Putamen (tissue), 1 donor: ENCODE measurements around the gene KCNT2.
"Not testable (repeated sequence)": the region's sequence is repeated elsewhere in the genome, so short reads cannot be mapped to it uniquely, and the experiment has no call there.

Source experiments
- DNase-seq: peaks from one replicate; pipeline ENCODE4 v3.0.0-alpha.2; 2016; ENCODE audit warnings: low spot score

The KCNT2 gene

DNA sequence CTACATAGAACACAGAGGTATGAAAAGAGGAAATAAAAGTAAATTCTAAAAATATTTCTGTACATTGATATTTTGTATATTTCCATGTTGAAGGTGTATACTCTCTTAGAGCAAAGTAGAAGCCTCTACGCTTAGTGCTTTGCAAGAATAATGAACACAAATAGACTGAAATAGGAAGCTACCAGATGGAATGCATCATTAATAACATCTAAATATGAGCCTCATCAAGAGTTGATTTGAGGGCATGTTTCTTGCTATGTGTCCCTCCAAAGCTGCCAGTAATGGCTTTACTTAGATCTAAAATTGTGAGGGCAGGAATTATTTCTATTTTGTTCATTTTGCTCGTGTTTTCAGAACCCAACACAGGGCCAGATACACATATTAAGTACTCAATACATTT is 94.4 kb downstream of the KCNT2 start:
- DNase-seq: no peak

DNA sequence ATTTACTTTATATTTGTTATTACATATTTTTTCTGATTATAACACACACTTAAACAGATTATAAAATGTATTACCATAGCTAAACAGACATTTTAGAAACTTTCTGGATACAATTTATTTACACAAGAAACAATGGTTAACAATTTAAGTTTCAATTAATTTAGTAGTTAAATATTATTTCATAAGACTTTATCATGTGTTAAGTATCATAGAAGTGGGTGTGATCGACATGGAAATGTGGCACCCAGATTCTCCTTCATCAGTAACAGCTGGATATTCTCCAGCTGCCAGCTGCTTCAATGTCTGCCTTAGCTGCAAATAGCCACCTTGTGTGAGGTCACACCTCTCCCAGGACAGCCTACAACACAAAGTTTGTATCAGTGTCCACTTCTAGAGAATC is 97.8 kb downstream of the KCNT2 start:
- no peak for DNase-seq

DNA sequence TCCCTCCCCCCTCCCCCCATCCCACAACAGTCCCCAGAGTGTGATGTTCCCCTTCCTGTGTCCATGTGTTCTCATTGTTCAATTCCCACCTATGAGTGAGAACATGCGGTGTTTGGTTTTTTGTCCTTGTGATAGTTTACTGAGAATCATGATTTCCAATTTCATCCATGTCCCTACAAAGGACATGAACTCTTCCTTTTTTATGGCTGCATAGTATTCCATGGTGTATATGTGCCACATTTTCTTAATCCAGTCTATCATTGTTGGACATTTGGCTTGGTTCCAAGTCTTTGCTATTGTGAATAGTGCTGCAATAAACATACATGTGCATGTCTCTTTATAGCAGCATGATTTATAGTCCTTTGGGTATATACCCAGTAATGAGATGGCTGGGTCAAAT is 104.0 kb downstream of the KCNT2 start:
- DNase-seq: not testable (repeated sequence)

DNA sequence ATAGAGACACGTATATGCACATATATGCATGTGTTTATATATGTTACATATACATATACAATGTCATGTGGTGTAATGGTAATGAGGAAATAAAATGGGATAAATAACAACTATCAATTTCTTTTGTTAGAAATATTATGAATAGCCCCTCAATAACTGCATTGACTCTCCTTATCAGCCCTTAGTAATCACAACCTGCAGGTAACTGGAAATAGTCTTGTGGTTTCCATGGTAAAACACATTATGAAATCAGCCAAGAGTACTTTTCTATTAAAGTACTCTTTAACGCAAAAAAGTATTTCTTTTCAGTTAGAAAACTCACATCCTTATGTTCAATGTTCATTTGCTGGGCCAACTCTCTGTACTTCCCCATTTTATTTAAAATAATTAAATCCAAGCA is 105.8 kb downstream of the KCNT2 start:
- DNase-seq: no peak

DNA sequence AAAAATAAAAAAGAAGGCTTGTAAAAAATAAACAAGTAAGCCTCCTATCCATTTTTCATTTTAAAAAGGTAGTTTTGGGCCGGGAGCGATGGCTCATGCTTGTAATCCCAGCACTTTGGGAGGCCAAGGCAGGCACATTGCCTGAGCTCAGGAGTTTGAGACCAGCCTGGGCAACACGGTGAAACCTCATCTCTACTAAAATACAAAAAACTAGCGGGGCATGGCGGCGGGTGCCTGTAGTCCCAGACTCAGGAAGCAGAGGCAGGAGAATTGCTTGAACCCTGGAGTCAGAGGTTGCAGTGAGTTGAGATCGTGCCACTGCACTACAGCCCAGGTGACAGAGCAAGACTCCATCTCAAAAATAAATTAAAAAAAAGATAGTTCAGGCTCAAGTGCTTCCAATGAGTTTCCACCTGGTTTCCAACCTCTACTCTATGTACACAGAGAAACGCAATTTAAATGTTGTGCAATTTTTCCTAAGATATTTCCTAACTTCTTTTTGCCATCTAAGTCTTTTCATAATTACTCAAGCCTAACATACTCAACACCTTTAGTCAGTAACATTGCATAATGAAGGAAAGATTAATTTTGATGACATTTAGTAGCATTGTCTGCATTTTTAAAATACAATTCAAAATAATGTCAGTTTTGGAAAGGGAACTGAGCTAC is 106.3 kb downstream of the KCNT2 start:
- no peak for DNase-seq

DNA sequence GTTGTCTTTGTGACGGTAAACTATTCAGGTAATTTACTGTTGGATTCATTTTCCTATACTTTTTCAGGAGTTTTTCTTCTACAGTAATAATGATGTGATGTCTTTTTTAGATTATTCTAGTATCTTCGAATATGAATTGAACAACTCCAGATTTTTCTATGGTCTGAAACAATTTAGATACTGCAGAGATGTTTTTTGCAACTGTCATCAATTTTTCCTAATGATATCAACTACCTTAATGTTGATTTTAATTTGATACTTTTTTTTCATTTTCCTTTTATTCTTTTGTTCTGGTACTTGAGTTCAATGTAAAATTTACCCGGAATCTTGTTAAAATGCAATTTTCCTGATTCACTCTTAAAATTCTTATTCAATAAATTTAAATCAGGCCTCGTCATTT is 110.4 kb downstream of the KCNT2 start:
- DNase-seq: no peak

DNA sequence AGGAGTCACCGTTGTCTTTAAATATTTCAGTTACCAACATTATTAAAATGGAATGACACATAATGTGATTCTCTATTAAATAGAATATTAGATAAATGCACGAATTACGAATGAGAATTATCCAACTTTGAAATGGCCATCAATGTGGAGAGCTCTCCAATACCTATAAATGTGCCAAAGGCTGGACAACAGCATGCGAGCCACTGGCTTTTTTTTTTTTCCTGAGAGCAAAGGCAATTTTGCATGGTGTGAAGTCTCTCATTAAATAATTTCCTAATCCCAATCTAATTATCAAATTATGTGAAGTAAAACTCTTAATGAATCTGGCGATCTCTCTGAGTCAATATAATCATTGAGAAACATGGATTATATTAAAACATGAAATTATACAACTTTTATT is 113.5 kb downstream of the KCNT2 start:
- DNase-seq: no peak

DNA sequence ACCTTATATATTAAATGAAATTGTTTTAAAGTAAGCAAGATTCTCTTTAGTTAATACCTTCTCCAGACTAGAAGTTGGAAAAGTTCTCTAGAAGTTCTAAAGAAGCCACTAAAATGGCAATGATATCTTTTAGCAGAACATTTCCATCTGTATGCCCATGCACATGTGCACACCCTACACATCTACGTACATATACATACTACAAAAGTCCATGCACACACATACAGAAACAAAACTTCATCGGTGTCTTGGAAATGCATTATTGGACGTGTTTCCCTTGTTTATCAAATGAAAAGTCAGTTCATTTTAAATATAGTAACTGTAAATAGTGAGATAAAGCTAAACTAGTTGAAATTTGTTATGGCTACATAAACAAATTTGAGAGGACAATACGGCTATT is 114.4 kb downstream of the KCNT2 start:
- no peak for DNase-seq

DNA sequence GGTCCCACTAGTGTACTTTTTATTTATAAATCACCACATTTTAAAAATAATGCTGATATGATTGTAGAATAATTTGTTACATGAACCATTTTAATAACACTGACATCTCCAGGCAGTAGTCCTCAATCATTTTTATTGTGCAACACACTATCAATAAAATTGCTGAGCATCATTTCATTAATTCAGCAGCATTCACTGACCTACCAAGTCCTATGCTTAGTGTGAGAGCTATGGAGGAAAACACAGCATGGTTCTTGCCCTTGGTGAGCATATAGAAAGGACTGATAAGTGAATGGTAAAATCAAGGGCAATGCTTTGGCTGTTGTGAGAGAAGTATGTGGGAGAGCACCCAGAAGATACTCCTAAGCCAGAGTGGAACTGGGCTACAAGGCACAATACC is 119.7 kb downstream of the KCNT2 start:
- no peak for DNase-seq

DNA sequence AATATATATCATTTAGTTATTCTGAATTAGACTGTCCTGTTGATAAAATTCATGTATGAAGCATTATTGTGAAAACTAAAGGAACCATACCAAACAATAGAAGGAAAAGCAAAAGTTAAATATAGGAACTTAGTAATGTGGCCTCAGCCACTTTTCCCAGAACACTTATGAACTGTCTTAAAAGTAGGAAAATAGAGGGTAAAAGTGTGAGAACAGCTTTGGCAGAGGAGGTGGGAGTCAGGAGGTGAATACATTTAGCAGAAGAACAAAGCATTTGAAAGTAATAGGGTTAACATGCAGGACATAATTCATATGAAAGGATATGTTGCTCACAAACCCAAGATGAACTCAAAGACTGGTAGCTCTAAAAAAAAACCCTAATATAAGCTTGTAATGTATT is 121.9 kb downstream of the KCNT2 start:
- DNase-seq: no peak

DNA sequence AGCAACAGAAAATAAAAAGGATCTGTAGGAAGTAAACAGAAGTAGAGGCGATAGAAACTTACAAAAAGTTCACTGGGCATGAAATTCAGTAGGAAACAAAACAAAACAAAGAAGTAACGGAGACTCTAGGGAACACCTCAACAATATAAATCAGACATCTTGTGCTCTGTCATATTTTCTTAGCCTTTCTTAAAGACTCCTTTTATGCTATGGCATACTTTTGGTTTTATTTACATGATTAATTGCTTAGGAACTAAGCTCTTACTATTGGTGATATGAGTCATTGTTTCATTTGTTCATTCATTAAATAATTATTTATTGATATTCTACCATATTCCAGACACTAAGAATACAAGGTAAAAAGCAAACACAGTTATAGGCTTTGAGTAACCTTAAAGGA is 126.6 kb downstream of the KCNT2 start:
- no peak for DNase-seq

DNA sequence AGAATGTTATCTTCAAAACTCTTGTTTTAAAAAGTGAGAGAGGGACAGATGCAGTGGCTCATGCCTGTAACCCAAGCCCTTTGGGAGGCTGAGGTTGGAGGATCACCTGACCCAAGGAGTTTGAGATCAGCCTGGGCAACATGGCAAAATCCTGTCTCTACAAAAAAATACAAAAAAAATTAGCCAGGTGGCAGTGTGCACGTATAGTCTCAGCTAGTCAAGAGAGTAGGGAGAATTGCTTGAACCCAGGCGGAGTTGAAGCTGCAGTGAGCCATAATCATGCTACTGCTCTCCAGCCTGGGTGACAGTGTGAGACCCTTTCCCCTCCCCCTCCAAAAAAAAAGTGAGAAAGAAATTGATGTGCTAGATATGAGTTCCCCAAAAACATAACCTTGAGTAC is 131.0 kb downstream of the KCNT2 start:
- DNase-seq: no peak

DNA sequence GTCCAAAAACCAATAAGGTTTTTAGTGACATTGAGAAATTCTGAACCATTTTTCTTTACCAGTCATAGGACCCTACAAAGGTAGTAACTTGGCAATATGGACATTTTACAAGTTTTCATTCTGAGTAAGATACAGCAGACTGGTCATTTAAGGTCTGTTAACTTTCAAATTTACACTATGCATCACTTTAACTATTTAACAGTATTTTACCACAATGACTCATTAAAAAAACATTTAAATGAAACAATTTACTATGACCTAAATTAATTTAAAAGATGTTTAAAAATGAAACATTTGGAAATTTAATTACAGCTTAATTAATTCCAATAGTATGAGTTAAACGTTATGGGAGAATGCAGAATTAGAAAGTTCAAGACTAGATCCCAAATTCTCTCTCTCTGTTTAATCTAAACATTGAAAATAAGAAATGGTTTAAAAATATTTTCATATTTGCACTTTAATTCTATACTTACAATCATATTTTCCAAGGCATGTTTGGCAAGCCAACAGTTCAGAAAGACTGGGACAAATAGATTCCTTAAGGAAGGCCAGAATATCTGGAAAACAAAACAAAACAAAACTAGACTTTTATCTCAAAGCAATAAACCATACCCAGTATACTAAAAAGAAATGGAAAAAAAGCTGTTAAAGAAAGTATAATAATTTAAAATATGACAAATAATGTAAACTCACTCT is 140.9 kb downstream of the KCNT2 start:
- DNase-seq: no peak

DNA sequence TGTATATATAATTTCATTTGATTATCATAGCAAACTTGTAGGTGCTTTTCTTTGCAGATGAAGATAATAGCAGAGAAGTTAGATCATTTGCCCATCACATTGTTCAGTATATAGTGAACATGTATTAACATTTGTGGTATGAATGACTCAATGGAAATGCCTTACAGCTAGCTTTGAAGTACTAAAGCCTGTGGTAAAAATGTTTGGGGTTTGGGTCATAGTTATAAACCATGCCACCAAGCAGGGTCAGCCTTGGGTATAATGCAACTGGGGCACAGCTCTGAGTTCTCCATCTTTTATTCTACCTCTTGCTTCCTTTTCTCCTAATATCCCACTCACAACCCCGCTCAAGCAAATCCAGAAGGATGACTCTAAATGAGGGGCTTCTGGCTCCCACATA is 141.6 kb downstream of the KCNT2 start:
- no peak for DNase-seq

DNA sequence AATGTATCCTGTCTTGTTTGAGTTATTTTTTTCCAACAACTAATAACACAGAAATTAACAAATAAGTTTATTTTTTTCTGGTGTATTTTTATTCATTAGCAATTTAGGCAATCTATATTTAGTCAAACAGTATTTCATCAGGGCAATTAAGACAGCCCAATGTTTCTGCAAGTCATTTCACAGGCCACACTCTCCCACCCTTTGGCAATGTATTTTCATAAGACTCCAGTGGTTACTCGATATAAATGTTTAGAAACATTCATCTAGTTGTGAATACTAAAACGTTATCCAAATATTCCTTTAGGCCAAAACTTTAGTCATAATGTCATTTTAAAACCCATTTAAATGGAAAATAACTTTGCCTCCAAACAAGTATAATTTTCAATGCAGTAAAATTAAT is 142.1 kb downstream of the KCNT2 start:
- DNase-seq: no peak

DNA sequence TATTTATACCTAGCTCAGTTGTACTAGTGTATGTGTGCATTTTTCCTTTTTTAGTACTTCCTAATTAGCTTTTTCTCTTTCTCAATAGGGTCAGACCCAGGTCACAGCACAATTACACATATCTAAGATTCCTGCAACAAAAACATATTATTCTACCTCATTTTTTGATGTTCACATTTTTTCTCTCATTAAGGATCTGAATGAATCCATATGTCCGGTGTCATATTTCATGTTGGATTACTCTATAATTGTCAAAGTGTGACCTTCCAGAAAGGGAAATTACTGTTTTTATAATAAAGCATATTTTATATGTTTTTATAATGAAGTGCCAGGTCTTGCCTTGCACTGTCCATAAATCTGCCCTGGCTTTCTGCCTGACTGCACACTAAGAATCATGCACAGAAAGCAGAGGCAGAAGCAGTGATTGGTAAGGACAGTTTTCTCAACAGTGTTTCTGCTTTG is 143.7 kb downstream of the KCNT2 start:
- DNase-seq: no peak

DNA sequence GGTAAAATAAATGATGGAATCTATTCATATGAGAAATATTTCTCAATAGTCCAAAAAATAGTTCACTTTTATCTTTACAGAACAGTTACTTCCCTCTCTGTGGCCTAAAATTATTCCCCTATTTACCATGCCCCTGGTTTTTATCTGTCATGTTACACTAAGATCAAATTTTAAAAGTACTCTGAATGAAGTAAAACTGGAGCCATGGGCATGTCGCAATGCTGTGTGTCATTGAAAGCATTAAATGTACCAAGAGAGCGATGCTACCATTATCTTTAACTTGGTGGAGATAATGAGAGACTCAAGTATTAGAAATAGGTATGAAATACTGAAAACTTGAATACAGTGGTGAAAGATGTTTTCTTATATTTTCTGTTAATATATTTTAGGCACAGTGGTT is 146.2 kb downstream of the KCNT2 start:
- DNase-seq: no peak

DNA sequence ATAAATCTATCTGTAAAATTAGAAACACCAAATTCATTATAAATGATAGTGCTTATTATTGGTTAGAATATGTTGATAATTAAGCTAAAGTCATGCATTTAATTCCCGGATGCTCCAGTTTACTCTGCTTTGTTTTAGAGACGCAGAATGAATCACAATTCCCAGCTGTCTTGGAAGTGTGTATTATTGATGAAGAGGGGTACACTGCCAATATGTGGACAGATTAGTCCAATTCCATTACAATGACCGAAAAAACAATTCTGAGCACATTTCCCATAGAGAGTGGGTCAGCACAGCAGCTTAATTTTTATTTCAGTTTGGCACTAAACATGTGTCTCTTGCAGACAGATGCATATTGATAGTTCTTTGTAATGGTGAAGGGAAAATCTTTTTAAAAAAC is 146.7 kb downstream of the KCNT2 start:
- no peak for DNase-seq

DNA sequence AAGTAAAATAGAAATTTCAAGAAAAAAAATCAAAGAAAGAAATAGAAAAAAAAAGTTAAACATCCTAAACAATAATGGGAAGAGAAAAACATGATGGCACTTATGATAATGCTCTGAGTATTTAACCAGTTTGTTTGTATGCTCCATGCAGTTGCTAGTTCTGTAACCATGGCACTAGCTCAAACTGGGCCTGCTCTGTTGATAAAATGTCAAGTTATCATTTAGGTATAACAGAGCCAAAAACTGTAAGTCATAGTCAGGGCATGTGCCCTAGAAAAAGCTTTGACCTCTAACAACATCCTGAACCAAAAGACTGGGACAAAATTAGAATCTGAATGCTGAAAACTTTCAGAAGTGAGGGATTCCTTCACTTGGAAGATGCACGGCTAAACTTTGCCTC is 148.9 kb downstream of the KCNT2 start:
- no peak for DNase-seq

DNA sequence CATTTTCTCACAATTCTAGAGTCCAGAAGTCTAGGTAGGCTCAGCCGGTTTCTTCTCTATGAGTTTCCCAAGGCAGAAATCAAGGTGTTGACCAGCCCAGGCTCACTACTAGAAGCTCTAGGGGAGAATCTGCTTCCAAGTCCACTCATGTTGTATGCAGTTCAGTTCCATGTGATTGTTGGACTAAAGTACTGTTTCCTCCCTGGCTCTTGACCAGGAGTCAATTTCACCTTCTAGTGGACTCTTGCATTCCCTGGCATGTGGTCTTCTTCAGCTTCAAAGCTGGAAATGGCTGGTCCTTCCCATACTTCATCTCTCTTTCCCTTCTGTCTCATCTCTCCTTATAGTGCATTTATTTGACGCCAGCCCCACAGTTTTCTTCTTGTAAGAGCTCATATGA is 153.4 kb downstream of the KCNT2 start:
- DNase-seq: no peak

DNA sequence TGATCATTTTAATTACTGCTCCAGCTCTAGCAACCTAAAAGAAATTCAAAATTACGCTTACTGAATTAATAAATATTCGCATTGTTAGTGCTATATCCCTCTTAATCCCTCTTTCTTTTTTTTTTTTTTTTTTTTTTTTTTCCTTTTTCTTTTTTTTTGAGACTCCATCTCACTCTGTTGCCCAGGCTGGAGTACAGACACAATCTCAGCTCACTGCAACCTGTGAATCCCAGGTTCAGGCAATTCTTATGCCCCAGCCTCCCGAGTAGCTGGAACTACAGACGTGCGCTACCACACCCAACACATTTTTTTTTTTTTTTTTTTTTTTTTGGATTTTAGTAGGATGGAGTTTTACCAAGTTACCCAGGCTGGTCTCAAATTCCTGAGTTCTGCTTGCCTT is 157.1 kb downstream of the KCNT2 start:
- DNase-seq: no peak

DNA sequence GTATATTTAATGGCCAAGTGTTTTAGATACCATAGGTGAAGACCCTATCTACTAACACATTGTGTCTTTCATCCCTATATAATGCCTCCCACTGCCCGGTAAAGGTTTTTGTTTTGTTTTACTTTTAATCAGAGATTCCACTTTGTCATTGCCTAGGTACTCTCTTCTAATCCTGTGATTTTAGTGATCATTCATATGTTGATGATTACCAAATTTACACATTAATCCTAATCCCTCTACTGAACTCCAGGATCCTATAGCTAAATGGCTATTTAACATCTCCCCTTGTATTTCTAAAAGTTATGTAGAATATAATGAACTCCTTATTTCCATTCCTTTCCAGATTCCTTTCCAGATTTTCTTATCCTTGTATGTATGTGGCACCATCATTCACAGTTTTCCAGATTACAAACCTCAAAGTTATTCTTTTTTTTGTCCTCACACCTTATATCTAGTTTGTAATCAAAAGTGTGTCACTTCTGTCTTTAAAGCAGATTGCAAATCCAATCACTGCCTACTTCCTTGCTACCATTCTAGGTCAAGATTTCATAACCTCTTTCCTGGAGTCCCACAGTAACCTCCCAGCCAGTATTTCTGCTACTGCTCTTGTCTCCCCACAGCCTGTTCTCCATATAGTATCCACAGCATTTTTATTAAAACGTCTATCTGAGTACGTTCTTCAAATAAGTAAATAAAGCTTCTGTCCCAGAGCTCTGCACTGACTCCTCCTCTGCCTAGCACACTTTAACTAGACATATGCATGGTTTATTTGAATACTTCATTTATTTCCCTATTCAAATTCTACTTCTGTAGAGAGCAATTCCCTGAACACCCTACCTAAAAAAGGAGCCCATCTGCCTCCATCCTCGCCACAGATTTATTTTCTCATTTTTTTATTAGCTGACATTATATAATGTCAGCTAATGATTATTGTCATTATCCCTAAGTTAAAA is 157.8 kb downstream of the KCNT2 start:
- no peak for DNase-seq

DNA sequence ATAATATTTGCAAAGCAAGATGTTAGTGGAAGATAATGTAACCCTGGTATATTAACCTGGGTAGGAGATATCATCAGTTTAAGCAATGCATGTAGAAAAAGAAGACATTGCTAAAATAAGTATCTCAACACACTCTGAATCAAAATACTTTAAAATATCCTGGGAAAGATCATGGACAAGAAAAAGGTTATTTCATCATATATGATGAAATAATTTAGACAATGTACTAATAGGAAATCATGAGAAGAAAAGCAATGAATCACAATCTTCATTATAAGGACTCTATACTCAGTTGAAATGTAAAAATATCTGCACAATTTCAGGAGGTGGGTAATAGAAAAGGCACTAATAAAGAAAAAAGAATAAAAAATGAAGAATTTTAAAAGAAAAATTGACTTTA is 158.8 kb downstream of the KCNT2 start:
- no peak for DNase-seq
